GM23248 (cell line): ENCODE measurements around the gene ZBTB20. TPM values are rescaled to one million over a fixed set of nuclear protein-coding genes. Genes with fewer than 3 reads are reported as not detected.

Experiments
- DNase-seq: peaks from one replicate; pipeline ENCODE4 v3.0.0-alpha.2; 2015
- H2AFZ ChIP-seq: fragments of 200-600 bp; sonication (generic); 2 replicates; pipeline ENCODE4 v1.6.1; 2016; ENCODE audit warnings: antibody characterized with exemption
- H3F3A ChIP-seq: fragments of 200-600 bp; sonication (generic); 2 replicates; pipeline ENCODE4 v1.6.1; 2016; ENCODE audit warnings: mild to moderate bottlenecking, antibody characterized with exemption, mixed run types; ENCODE audit not compliant: insufficient read depth
- H3K27ac ChIP-seq: fragments of 200-600 bp; sonication (generic); 2 replicates; pipeline ENCODE4 v1.5.1; 2016; ENCODE audit warnings: mild to moderate bottlenecking
- H3K27me3 ChIP-seq: fragments of 200-600 bp; sonication (generic); replicated peaks from 2 replicates; pipeline ENCODE4 v1.6.1; 2016; ENCODE audit warnings: mild to moderate bottlenecking; ENCODE audit not compliant: insufficient read depth
- H3K36me3 ChIP-seq: fragments of 200-600 bp; sonication (generic); 2 replicates; pipeline ENCODE4 v1.6.1; 2016; ENCODE audit warnings: low read depth, mild to moderate bottlenecking
- H3K4me1 ChIP-seq: fragments of 200-600 bp; sonication (generic); 2 replicates; pipeline ENCODE4 v1.6.1; 2016; ENCODE audit warnings: mild to moderate bottlenecking; ENCODE audit not compliant: insufficient read depth
- H3K4me2 ChIP-seq: fragments of 200-600 bp; sonication (generic); one replicate; pipeline ENCODE4 v1.6.1; 2016; ENCODE audit warnings: mild to moderate bottlenecking; ENCODE audit not compliant: unreplicated experiment
- H3K4me3 ChIP-seq: fragments of 200-600 bp; sonication (generic); 2 replicates; pipeline ENCODE4 v1.5.1; 2016; ENCODE audit warnings: mild to moderate bottlenecking
- H3K79me2 ChIP-seq: fragments of 200-600 bp; sonication (generic); 2 replicates; pipeline ENCODE4 v1.6.1; 2016; ENCODE audit warnings: mild to moderate bottlenecking; ENCODE audit not compliant: insufficient read depth
- H3K9ac ChIP-seq: fragments of 200-600 bp; sonication (generic); 2 replicates; pipeline ENCODE4 v1.6.1; 2016; ENCODE audit warnings: mild to moderate bottlenecking
- H3K9me2 ChIP-seq: fragments of 200-600 bp; sonication (generic); 2 replicates; pipeline ENCODE4 v1.6.1; 2016; ENCODE audit warnings: mixed run types, mild to moderate bottlenecking, moderate library complexity; ENCODE audit not compliant: insufficient read depth
- H3K9me3 ChIP-seq: fragments of 200-600 bp; sonication (generic); one replicate; pipeline ENCODE4 v1.6.1; 2017; ENCODE audit warnings: low read depth
- H4K20me1 ChIP-seq: fragments of 200-600 bp; sonication (generic); 2 replicates; pipeline ENCODE4 v1.6.0; 2016; ENCODE audit not compliant: insufficient read depth
- EZH2 ChIP-seq: fragments of 200-600 bp; sonication (generic); IDR thresholded peaks from 2 replicates; pipeline ENCODE4 v1.6.1; 2018; ENCODE audit warnings: antibody characterized with exemption, mild to moderate bottlenecking; ENCODE audit not compliant: insufficient read depth, poor library complexity, severe bottlenecking
- EZH2phosphoT487 ChIP-seq: fragments of 200-600 bp; sonication (generic); IDR thresholded peaks from 2 replicates; pipeline ENCODE4 v1.6.1; 2018; ENCODE audit warnings: antibody characterized with exemption, moderate library complexity, mild to moderate bottlenecking, low read depth; ENCODE audit not compliant: insufficient read depth
- WGBS, 2 experiments: methylation state at CpG; one replicate each; pipeline ENCODE4 v1.1.6; 2015 to 2017; ENCODE audit warnings: low lambda C conversion rate in 2 of 2, low coverage in 1 of 2; ENCODE audit errors: missing lambda C conversion rate in 2 of 2; 5-methylcytosine and 5-hydroxymethylcytosine counted together
- in situ Hi-C: fragments of 300-500 bp; cut with MboI; formaldehyde crosslinking; loops from 2 replicates; pipeline ENCODE4 v1.15.0; 2020
- polyA plus RNA-seq: library from polyadenylated mRNA; unstranded; fragments of >200 nt; fragmentation: Nextera tagmentation; extraction: Ambion mirVana; gene quantifications from 2 replicates; pipeline ENCODE4 v1.2.1, GENCODE V29; 2016
- total RNA-seq: library from RNA; depleted of rRNA; stranded (reverse); fragments of >200 nt; shearing (Covaris generic); gene quantifications from 2 replicates; pipeline ENCODE4 v1.2.3, GENCODE V29; 2014

ZBTB20 gene
- total and polyA plus RNA-seq, 2 experiments from 2014 or later, result 9.2 to 12.2 TPM

DNA sequence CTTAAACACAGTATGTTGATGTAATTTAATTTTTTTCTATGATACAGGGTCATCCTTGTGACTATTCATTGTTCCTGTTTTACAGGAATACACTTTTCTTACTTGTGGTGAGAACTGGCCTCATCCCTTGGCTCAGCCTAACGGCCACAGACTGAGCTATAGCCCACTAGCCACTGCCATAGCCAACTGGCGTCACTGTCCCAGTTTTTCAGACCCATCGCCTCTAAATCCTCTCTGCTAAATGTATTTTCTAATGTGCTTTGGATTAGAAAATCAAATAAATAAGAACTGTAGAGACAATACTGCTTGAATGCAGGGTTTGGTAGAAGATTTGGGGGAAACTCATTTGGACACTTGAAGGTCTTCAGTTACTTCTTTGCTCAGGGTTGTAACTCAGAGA is 740.2 kb downstream of the ZBTB20 start:
- Histone ChIP-seq H3K4me1 (peaks cover 63% of the 10 kb centered on the region), H2AFZ (no peak overlapping the region), H3K4me3 (no peak overlapping the region), H3K9me2 (no peaks in the 10 kb centered on the region), H3K79me2 (peaks cover 6% of the 10 kb centered on the region; the same call in 1 of the 2 replicates), H3K4me2 (no peak overlapping the region), H3K36me3 (no peaks in the 10 kb centered on the region), H3K9ac (no peak overlapping the region), H3K27ac (peak overlapping the region; percentile 42; the same call in 1 of the 2 replicates), H3K9me3 (no peaks in the 10 kb centered on the region), H3K27me3 (no peaks in the 10 kb centered on the region), H3F3A (peaks cover 36% of the 10 kb centered on the region), H4K20me1 (no peaks in the 10 kb centered on the region)
- WGBS, 2 experiments, result 48 to 50% methylated on average over 3 of the region's 3 CpGs
- no peak for DNase-seq
- no peak for TF ChIP-seq EZH2phosphoT487
- in situ Hi-C loops, result no loop called here

DNA sequence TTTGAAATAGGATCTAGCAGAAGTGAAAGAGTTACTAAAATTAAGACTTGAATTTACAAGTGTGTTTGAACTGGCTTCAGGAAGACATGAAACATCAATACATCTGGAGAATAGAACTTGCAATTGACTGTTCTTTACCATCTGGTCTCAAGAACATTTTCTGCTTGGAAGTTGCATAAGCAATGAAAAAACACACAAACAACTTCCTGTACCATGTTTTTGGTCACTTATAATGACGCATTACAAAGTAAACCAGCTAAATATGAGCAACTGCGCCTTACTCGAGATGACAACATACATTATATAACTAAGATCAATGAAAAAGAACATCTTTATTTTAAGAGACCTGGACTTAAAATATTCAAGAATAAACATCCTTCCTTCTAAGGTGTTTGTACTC is 740.8 kb downstream of the ZBTB20 start:
- Histone ChIP-seq H3K9ac (0 out of 2 replicates have a peak overlapping the region, but pooled peaks have one; percentile 3), H3K4me3 (no peak overlapping the region), H3K79me2 (peaks cover 6% of the 10 kb centered on the region; the same call in 1 of the 2 replicates), H3K4me2 (peak overlapping the region; percentile 38), H3K9me2 (no peaks in the 10 kb centered on the region), H3K27me3 (no peaks in the 10 kb centered on the region), H2AFZ (peak overlapping the region; percentile 9; the same call in 1 of the 2 replicates), H3K9me3 (no peaks in the 10 kb centered on the region), H3K36me3 (no peaks in the 10 kb centered on the region), H4K20me1 (no peaks in the 10 kb centered on the region), H3F3A (peaks cover 29% of the 10 kb centered on the region; the same call in 1 of the 2 replicates), H3K4me1 (peaks cover 58% of the 10 kb centered on the region), H3K27ac (peak overlapping the region; percentile 42)
- TF ChIP-seq EZH2 (no peak), EZH2phosphoT487 (no peak)
- in situ Hi-C loops, result no loop called here
- WGBS, 2 experiments, result 7 to 19% methylated on average over 3 of the region's 3 CpGs
- DNase-seq, result peak; percentile 79

DNA sequence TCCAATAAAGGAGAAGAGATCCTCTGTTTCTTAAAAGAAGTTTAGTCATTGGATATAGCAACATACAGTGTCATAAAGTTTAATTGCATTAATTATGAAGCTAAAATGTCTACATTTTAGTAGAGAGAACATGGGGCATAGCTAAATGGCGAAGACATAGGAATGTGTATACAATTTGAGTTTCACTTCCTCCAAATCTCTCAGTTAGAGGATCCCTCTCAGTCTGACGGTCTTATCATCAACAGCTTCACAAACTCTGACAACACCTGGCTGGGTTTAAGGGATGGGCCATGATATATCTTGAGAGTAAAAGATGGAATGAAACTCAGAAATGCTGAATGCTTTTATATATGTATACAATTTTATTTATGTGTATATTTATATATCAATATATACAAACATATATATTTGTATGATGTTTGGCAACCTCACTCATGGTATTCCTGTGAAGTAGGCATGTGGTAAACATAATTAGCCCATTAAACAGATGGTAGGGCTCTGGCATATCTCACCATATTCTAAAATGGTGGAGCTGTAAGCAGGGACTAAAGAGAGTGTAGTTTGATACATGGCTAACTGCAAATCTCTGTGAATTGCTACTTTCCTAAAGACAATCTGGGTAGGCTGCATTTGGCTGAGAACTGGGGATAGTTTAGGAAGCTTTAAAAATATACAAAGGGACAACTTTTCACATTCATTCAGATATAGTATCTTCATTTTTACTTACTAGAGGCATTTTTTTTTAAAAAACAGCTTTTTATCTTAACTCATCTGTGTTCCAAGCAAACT is 741.7 kb downstream of the ZBTB20 start:
- no peaks in the 10 kb centered on the region for H3K27me3 ChIP-seq
- in situ Hi-C loops, result no loop called here
- H2AFZ ChIP-seq, result no peak overlapping the region
- no peaks in the 10 kb centered on the region for H4K20me1 ChIP-seq
- no peaks in the 10 kb centered on the region for H3K36me3 ChIP-seq
- no peak for TF ChIP-seq EZH2
- no peak for TF ChIP-seq EZH2phosphoT487
- no peaks in the 10 kb centered on the region for H3K9me3 ChIP-seq
- no peak for DNase-seq
- H3K9me2 ChIP-seq, result no peaks in the 10 kb centered on the region
- 92 to 96% methylated on average over 2 of the region's 2 CpGs for WGBS, 2 experiments
- H3K9ac ChIP-seq, result no peak overlapping the region
- no peak overlapping the region for H3K4me2 ChIP-seq
- H3K4me3 ChIP-seq, result no peak overlapping the region
- H3K4me1 ChIP-seq, result peaks cover 59% of the 10 kb centered on the region
- peaks cover 6% of the 10 kb centered on the region; the same call in 1 of the 2 replicates for H3K79me2 ChIP-seq
- peaks cover 22% of the 10 kb centered on the region; the same call in 1 of the 2 replicates for H3F3A ChIP-seq
- peak overlapping the region; percentile 61; the same call in 1 of the 2 replicates for H3K27ac ChIP-seq

DNA sequence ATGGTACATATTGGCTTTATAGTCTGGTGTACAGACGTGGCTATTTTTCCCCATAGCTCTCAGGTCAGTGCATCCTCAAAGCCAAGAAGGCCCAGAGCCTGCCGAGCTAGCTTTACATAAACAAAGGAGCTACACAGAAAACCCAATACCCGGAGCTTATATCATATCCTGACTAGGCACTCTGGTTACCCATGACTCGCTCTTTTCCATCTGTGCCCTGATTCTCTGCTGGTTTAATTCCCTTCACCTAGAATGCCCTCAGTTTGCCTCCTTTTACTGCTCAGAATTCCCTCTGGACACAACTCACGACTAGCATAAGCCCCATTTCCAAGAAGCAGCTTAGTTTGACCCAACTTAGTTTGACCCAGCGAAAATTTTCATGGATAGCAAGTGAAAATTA is 742.5 kb downstream of the ZBTB20 start:
- H4K20me1 ChIP-seq, result no peaks in the 10 kb centered on the region
- H3K27me3 ChIP-seq, result no peaks in the 10 kb centered on the region
- no peak overlapping the region for H3K4me3 ChIP-seq
- peak; percentile 70 for DNase-seq
- in situ Hi-C loops, result no loop called here
- peaks cover under 1% of the 10 kb centered on the region; the same call in 1 of the 2 replicates for H3K79me2 ChIP-seq
- no peaks in the 10 kb centered on the region for H3K9me3 ChIP-seq
- TF ChIP-seq EZH2phosphoT487 (no peak), EZH2 (no peak)
- H3K27ac ChIP-seq, result peak overlapping the region; percentile 61
- peaks cover 55% of the 10 kb centered on the region for H3K4me1 ChIP-seq
- H3F3A ChIP-seq, result peaks cover 22% of the 10 kb centered on the region; the same call in 1 of the 2 replicates
- H3K9me2 ChIP-seq, result no peaks in the 10 kb centered on the region
- peak overlapping the region; percentile 39 for H3K4me2 ChIP-seq
- WGBS, 2 experiments, result 39 to 41% methylated on average over 6 of the region's 6 CpGs
- no peak overlapping the region for H2AFZ ChIP-seq
- peak overlapping the region; percentile 45; the same call in 1 of the 2 replicates for H3K9ac ChIP-seq
- H3K36me3 ChIP-seq, result no peaks in the 10 kb centered on the region
